ENCODE data around the gene ARHGEF25. TPM values are rescaled to one million over a fixed set of nuclear protein-coding genes. Genes with fewer than 3 reads are reported as not detected.

Gene ARHGEF25
- total and polyA plus RNA-seq, 7 donors, result 2.9 to 9.2 (median 4.2) TPM

- no peak for DNase-seq
- peaks cover 7% of the 10 kb centered on the region for H3K4me1 ChIP-seq
- WGBS, 3 donors, result 65 to 70% (median 65%) methylated on average over 5 of the region's 5 CpGs
- intact Hi-C loops (cut with DNase I), result loop anchor here (5.0 to 10.0 kb wide), 2 partner anchors 159 to 162 kb away; no protein-coding TSS in a partner anchor
- peaks cover 0 to 22% of the 10 kb centered on the region in 2 donors for H3K36me3 ChIP-seq (ENCODE audit: insufficient read depth in 1 of 2, low read depth in 1 of 2)
- ATAC-seq, result no peak
- no peak overlapping the region for H3K4me3 ChIP-seq
- H3K27me3 ChIP-seq (ENCODE audit: insufficient read depth in 3 of 3, low read length in 2 of 3), result peaks cover 0 to 59% (median 18%) of the 10 kb centered on the region in 3 donors
- H3K9me3 ChIP-seq, result no peaks in the 10 kb centered on the region
- no peak overlapping the region for H3K27ac ChIP-seq
- no peak for TF ChIP-seq CTCF (IDR thresholded peaks at IDR 0.05)
Measured at GRCh38 chr12:57623811-57624390, 12.7 kb downstream of the ARHGEF25 start.

DNA sequence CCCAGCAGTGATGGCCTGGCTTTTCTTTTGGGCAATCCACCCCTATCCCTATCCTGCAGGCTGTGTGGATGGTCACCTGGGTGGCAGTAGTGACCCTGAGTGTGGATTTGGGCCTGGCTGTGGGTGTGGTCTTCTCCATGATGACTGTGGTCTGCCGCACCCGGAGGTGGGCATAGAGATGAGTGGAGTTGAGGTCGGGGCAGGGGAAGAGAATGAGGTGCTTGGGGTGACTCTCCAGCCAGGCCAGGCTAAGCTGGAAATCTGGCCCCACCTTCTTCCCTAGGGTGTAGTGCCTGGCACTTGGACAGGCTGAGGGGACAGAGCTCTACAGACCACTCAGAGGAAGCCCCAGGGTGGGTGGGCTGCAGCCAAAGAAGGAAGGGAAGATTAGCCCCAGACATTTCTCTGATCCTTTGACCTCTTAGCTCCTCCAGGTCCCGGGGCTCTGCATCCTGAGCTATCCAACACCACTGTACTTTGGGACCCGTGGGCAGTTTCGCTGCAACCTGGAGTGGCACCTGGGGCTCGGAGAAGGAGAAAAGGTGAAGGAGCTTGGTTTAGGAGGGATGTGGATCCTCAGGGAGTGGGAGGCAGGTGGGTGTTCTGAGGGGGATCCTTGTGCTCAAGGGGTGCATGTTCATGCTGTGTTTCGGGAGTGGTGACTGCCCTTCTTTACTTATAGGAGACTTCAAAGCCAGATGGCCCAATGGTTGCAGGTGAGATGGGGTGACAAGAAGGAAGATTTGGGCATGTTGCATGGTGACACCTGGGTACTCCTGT, 13.4 kb downstream of the ARHGEF25 start:
- Histone ChIP-seq H3K4me1 (peaks cover 7% of the 10 kb centered on the region), H3K27ac (no peak overlapping the region), H3K36me3 (ENCODE audit: insufficient read depth in 1 of 2, low read depth in 1 of 2) (peaks cover 0 to 27% of the 10 kb centered on the region in 2 donors), H3K27me3 (ENCODE audit: insufficient read depth in 3 of 3, low read length in 2 of 3) (peaks cover 0 to 59% (median 17%) of the 10 kb centered on the region in 3 donors), H3K4me3 (no peak overlapping the region), H3K9me3 (no peaks in the 10 kb centered on the region)
- DNase-seq, result no peak
- no peak for ATAC-seq
- TF ChIP-seq CTCF (IDR thresholded peaks at IDR 0.05), result no peak
- 65 to 76% (median 75%) methylated on average over 8 of the region's 8 CpGs for WGBS, 3 donors
- intact Hi-C loops (cut with DNase I), result loop anchor here (5.0 to 10.0 kb wide), 2 partner anchors 160 to 162 kb away; no protein-coding TSS in a partner anchor

GRCh38 chr12:57625261-57626032, 14.2 kb downstream of the ARHGEF25 start:
- WGBS, 3 donors, result 67 to 75% (median 70%) methylated on average over 12 of the region's 12 CpGs
- intact Hi-C loops (cut with DNase I), result loop anchor here in 1 of 2 donors (10.0 kb wide), 1 partner anchor 161 kb away; no protein-coding TSS in a partner anchor
- no peak overlapping the region for H3K27ac ChIP-seq
- peak in 1 of 2 donors; percentile 44 for DNase-seq
- peaks cover 0 to 52% (median 12%) of the 10 kb centered on the region in 3 donors for H3K27me3 ChIP-seq (ENCODE audit: insufficient read depth in 3 of 3, low read length in 2 of 3)
- peaks cover 7% of the 10 kb centered on the region for H3K4me1 ChIP-seq
- H3K9me3 ChIP-seq, result no peaks in the 10 kb centered on the region
- H3K4me3 ChIP-seq, result no peak overlapping the region
- peaks cover 0 to 34% of the 10 kb centered on the region in 2 donors for H3K36me3 ChIP-seq (ENCODE audit: insufficient read depth in 1 of 2, low read depth in 1 of 2)
- no peak for TF ChIP-seq CTCF (IDR thresholded peaks at IDR 0.05)
- ATAC-seq, result no peak

DNA sequence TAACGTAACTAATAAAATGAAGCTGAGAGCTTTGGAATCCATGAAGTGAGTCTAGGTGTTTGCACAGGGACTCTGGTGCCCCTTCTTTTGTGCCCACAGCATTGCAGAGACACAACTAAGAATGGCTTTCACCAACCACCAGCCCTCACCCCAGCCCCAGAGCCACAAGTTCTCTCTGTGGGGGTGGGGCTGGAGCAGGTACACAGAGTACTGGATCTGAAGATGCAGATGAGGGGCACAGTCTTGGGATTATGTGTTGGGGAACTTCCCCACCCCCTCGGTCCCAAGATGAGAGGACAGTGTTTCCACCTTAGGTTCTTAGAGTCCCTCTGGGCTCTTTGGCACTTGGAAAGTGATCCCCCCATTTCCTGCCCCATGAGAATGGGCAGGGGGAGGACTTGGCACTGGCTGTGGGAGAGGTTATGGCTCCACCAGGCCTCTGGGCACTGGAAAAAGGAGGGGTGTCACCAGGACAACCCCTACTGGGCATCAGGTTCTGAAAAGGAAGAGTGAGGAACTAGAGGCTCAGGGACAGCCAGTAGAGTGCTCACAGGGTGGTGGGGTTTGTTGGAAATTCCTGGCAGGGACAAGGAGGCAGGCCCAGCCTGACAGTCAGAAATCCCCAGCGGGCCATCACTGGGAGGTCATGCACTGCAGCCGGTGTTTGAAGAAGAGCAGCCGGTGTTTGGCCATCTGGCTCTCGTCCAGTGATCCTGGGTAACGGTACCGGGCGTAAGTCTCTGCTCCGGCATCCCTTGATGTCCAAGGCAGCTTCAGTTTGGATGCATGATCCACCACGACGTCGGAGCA, 15.1 kb downstream of the ARHGEF25 start:
- Histone ChIP-seq H3K27me3 (ENCODE audit: insufficient read depth in 3 of 3, low read length in 2 of 3) (peaks cover 0 to 44% (median 7%) of the 10 kb centered on the region in 3 donors), H3K4me3 (no peak overlapping the region), H3K36me3 (ENCODE audit: insufficient read depth in 1 of 2, low read depth in 1 of 2) (peaks cover 0 to 41% of the 10 kb centered on the region in 2 donors), H3K27ac (no peak overlapping the region), H3K4me1 (peaks cover 3% of the 10 kb centered on the region), H3K9me3 (no peaks in the 10 kb centered on the region)
- intact Hi-C loops (cut with DNase I), result loop anchor here in 1 of 2 donors (10.0 kb wide), 1 partner anchor 162 kb away; no protein-coding TSS in a partner anchor
- peak in 1 of 2 donors; percentile 55 for DNase-seq
- ATAC-seq, result no peak
- 40 to 63% (median 52%) methylated on average over 13 of the region's 13 CpGs for WGBS, 3 donors
- TF ChIP-seq CTCF (IDR thresholded peaks at IDR 0.05), result no peak

Measured in psoas muscle (tissue), 8 donors.